Activated T-helper 1 cell treated with anti-CD3 and anti-CD28 coated beads, Interleukin-2, amount 50 U/mL, for 16 hours (primary cell): ENCODE results near the gene RGMA.

ENCODE experiments used
- DNase-seq, 2 donors: peaks; one replicate each; pipeline ENCODE4 v3.0.0-alpha.2; 2020; ENCODE audit warnings: low read depth in 1 of 2, low spot score in 1 of 2

The RGMA gene

DNA sequence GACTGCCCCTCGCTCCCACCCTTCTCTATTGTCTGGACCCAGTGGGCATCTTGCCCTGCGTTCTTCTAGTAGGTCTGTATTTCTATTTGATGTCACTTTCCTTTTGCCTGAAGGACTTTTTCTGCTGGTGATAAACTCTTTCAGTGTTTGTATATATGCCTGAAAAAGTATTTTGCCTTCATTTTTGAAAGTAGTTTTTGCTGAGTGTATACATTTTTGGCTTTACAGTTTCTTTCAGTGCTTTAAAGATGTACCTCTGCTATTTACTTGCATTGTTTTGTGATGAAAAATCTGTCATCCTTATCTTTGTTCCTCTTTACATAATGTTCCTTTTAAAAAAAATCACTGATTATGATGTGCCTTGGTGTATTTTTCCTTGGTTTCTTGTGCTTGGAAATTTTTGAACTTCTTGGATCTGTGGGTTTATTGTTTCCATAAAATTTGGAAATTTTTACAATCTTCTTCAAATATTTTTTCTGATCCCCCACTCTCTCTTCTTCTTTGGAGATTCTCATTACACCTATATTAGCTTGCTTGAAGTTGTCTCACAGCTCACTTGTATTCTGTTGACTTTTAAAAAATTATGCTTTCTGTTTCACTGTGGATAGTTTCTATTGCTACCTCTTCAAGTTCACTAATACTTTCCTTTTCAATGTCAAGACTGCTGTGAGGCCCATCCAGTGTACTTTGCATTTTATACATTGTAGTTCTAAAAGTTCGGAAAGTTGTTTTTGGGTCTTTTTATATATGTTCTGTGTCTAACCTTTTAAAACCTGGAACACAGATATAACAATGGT is 67.8 kb downstream of the RGMA start:
- DNase-seq, result no peak

DNA sequence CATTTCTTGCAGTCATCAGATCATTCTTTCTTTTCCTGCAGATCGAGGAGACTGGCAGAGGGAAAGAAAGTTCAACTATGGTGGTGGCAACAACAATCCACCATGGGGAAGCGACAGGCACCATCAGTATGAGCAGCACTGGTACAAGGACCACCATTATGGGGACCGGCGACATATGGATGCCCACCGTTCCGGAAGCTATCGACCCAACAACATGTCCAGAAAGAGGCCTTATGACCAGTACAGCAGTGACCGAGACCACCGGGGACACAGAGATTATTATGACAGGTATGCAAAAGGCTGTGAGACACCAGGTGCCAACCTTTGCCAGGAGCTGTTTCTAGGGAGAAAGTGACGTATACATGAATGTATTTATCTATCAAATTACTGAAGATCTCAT is 69.0 kb downstream of the RGMA start:
- no peak for DNase-seq

DNA sequence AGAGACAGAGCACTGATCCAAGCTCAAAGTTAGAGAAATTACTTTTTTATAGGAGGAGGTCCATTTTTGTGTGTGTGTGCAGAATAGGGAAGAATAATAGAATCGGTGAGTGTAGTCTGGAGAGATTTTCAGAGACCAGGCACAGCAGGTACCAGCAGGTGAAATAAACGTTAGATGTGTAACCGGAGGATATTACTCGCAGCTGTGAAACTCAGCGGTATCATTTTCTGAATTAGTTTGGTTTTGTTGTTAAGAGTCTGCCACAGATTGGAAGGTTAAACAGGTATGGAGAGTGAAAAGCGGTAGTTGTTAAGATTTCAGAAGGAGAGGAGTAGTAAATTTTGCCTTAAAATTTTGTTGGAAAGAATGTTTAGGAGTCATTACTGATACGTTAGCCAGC is 69.9 kb downstream of the RGMA start:
- DNase-seq, result no peak

DNA sequence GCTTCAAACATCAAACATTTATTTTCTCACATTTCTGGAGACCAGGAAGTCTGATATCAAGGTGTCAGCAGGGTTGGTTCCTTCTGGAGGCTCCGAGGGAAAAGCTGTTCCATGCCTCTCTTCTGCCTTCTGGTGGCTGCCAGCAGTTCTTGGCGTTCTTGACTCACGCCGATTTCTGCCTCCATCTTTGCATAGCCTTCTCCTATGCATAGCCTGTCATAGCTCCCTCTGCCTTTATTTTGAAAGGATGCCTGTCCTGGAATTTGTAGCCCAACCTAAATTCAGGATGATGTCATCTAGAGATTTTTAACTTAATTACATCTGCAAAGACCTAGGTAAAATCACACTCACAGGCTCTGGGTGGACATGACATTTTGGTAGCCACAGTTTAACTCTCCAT is 70.4 kb downstream of the RGMA start:
- no peak for DNase-seq

DNA sequence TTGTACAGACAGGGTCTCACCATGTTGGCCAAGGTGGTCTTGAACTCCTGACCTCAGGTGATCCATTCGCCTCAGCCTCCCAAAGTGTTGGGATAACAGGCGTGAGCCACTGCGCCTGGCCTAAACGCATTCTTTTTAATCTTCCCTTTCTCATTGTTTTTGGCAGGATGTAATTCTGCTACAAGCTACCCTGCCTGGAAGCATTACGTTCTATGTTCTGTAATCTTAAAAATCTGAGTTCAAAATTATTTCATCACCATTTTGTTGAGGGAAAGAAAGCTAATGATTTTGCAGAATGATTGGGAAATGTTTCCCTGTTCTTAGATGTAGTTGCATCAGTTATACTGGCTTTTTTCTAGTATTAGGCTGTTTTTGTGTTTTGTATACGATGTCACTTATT is 71.5 kb downstream of the RGMA start:
- DNase-seq, result no peak

DNA sequence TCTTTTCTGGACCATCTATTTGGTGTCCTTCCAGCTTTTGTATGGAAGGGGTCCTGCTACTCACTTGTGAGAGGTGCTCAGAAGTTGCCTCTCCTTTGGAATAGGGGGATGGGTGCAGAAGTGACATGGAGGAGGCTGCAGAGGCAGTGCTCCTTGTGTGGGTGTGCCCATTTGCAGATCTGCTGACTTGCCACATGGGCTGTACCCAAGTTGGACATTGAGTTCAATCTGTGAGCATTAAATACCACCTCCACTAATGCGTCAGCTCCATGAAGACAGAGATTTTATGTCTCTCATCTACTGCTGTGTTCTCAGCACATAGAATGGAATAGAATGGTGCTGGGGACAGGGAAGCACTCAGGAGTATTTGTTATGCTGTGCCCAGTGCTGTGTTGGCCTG is 76.2 kb downstream of the RGMA start:
- no peak for DNase-seq

DNA sequence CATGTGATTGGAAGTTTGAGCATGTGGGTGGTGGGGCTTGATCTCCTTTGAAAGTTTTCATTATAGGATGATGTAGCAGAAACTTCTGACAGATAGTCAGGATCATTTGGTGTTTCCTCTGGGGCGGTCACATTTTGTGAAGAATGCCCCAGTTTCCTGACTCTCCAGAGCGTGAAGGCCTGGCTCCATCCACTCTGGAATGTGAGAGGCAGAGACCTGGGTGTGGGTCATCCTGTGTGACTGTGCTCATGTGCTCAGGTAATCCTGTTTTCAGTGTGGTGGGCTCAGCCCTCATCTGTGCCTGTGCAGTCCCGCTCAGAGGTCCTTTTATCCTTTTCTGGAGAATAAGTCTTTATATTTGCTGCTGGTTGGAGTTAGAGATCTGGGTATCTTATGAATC is 81.0 kb downstream of the RGMA start:
- DNase-seq, result no peak

DNA sequence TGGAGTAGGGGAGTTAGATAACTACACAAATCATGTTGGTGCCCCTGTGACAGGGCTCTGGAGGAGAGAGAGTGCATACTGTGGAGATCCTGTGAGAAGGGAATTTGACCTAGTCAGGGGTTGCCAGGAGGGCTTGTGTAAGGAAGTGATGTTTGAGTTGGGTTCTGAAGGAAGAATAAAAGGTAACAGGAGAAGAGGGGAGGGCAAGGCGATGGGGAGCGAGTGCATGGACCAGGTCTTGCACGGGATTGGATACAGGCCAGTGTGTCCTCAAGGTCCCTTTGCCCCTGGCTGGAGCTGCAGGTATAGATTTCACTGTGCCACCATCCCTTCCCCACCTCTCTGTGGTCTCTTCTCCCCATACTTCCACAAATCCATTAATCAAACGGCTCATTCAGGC is 83.9 kb downstream of the RGMA start:
- no peak for DNase-seq

DNA sequence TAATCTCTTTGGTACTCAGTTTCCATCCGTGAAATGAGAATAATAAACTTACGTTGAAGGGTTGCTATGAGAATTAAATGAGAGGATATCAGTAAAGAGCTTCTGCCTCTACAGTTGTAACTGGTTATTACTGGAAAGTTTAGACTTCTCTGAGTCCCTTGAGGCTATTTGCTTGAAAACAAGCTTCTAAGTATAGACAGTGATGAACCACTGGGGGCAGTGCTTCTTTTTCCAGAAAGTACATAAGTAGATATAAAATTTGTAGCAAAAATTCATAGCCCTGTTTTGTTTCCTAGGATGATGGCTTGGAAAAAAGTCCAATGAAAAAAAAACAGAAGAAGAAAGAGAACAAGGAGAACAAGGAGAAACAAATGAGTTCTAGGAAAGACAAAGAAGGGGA is 87.1 kb downstream of the RGMA start:
- no peak for DNase-seq

DNA sequence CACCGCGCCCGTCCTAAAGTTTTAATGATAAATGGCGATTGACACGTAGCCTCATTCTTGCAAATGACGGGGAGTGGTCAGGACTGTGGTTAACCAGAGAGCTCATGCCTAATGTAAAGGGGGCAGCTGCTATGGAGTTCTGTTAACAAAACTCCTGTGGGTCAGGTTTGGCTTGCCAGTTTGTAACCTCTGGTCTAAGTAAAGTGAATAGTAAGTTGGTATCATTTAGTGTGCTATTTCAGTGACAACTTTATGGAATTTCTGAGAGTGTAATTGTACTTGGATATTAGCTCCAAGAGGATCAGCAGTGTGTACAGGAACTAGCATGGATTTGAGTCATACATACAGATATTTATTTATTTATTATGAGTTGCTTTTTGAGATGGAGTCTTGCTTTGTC is 87.9 kb downstream of the RGMA start:
- no peak for DNase-seq

DNA sequence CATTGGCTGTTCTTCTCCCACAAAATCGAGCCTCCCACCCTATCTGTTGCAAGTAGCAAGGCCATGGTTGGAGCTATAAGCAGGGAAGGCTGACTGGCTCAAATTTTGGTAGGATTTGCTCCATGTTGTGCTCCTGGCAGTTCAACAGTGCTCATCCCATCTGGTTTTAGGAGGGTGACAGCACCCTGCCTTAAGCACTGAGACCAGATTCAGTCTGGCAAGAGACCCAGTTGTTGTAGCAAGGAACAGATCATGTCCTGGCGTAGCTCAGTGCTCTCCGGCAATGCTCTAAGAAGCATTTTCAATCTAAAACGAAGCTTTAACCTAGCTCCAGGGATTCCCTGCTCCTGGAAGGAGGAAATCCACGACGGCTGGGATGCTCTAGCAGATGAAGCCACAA is 91.2 kb downstream of the RGMA start:
- no peak for DNase-seq

DNA sequence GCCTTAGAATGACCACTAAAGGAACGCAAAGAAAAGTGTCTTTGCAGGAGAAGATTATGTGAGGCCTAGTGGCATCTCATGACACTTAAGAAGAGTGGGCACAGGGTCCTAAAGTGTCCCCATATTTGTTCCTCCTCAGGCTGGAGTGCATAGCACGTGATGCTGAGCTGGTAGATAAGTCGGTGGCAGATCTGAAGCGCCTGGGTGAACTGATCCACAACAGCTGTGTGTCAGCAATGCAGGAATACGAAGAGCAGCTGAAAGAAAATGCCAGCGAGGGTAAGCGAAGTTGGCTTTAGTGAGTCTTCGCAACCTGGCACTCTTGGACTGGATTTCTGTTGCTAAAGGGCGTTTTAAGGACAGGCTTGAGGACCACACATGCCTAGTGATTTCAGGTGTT is 96.3 kb downstream of the RGMA start:
- DNase-seq, result no peak

DNA sequence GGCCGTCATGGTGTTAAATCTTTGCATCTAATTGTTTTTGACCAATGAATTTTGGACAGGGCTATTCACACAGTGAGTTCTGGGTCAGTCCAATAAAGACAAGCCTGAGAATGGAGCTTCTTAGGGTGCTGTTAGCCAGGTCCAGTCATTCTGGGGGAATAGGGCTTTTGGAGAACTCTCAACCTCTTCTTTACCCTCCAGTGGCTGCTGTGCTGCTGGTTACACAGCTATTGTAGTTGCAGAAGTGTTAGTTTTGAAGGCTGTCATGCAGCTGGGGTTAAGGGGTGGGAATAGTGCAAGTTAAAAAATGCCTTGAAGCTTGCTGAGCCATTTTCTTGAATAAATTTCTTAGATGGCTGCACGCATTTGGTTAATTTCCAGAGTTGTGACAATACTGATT is 99.0 kb downstream of the RGMA start:
- no peak for DNase-seq

DNA sequence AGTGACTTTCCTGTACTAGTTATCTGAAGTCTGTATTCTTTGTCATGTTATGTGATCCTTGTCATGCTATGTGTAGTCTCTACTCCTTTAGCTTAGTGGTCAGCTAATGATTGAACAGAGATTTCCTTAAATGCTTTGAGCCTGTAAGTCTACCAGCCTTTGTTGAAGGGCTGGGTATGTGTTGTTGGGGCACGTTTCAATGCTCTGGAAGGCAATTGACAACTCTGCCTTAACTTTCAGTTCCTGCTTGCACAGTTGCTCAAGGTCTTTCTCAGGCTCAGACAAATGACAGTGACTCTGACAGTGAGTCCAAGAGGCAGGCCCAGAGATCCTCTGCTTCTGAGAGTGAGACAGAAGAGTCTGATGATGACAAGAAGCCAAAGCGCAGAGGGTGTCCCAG is 99.5 kb downstream of the RGMA start:
- no peak for DNase-seq
